HG02938 (cell line): ENCODE results near the gene ADGRA1.

Experiments
- ATAC-seq: cut with Tn5 transposase; IDR thresholded peaks from one replicate; pipeline ENCODE4 v1.9.1; 2021; ENCODE audit warnings: mild to moderate bottlenecking, moderate library complexity; ENCODE audit not compliant: unreplicated experiment

ADGRA1 gene

GRCh38 chr10:133093291-133093690 lies 5.6 kb downstream of the ADGRA1 start:
- ATAC-seq = no peak

GRCh38 chr10:133094286-133094685 lies 6.6 kb downstream of the ADGRA1 start:
- no peak for ATAC-seq

- ATAC-seq = no peak
These were observed 7.1 kb downstream of the ADGRA1 start for GRCh38 chr10:133094866-133095265.

GRCh38 chr10:133095586-133095985 lies 7.9 kb downstream of the ADGRA1 start:
- no peak for ATAC-seq

GRCh38 chr10:133096616-133097269 lies 9.0 kb downstream of the ADGRA1 start:
- no peak for ATAC-seq

GRCh38 chr10:133097418-133097817 lies 9.7 kb downstream of the ADGRA1 start:
- ATAC-seq = no peak

- ATAC-seq = no peak
These were observed 10.2 kb downstream of the ADGRA1 start for GRCh38 chr10:133097961-133098360.

GRCh38 chr10:133098426-133099124 lies 10.9 kb downstream of the ADGRA1 start:
- no peak for ATAC-seq

GRCh38 chr10:133099571-133099970 lies 11.8 kb downstream of the ADGRA1 start:
- ATAC-seq = no peak

GRCh38 chr10:133100186-133100585 lies 12.5 kb downstream of the ADGRA1 start:
- no peak for ATAC-seq

GRCh38 chr10:133100706-133101415 lies 13.1 kb downstream of the ADGRA1 start:
- no peak for ATAC-seq

GRCh38 chr10:133101416-133101810 lies 13.7 kb downstream of the ADGRA1 start:
- no peak for ATAC-seq

GRCh38 chr10:133102415-133103095 lies 14.8 kb downstream of the ADGRA1 start:
- ATAC-seq = no peak

GRCh38 chr10:133103311-133103910 lies 15.7 kb downstream of the ADGRA1 start:
- ATAC-seq = no peak

- ATAC-seq = no peak
These were observed 16.6 kb downstream of the ADGRA1 start for GRCh38 chr10:133104068-133104962.

GRCh38 chr10:133104963-133105640 lies 17.4 kb downstream of the ADGRA1 start:
- no peak for ATAC-seq

- no peak for ATAC-seq
These were observed 18.1 kb downstream of the ADGRA1 start for GRCh38 chr10:133105686-133106390.

GRCh38 chr10:133106516-133106915 lies 18.8 kb downstream of the ADGRA1 start:
- ATAC-seq = no peak

GRCh38 chr10:133107442-133107841 lies 19.7 kb downstream of the ADGRA1 start:
- ATAC-seq = no peak
